GM23338 (cell line): ENCODE data around the gene RILPL1.

ENCODE experiments used
- CREB1 ChIP-seq: fragments of 250-450 bp; sonication (Bioruptor Pico); IDR thresholded peaks from 2 replicates; pipeline ENCODE4 v1.5.0; 2020; ENCODE audit warnings: low read depth, mild to moderate bottlenecking, moderate library complexity
- CTCF ChIP-seq, 2 experiments: fragments of 200-600 bp in 1 of 2; sonication (generic) in 1 of 2; conservative IDR thresholded peaks; 2 replicates each; pipeline versions ENCODE4 v1.5.1 to v1.6.1; 2016 to 2017; ENCODE audit warnings: antibody characterized with exemption in 2 of 2, low read depth in 2 of 2, mild to moderate bottlenecking in 2 of 2, moderate library complexity in 1 of 2
- ETS1 ChIP-seq: IDR thresholded peaks from 2 replicates; pipeline ENCODE4 v1.6.1; 2016; ENCODE audit warnings: antibody characterized with exemption
- EZH2 ChIP-seq: fragments of 200-600 bp; sonication (generic); IDR thresholded peaks from one replicate; pipeline ENCODE4 v1.8.0; 2017; ENCODE audit warnings: antibody characterized with exemption, mild to moderate bottlenecking, low read depth; ENCODE audit not compliant: unreplicated experiment
- EZH2phosphoT487 ChIP-seq: fragments of 200-600 bp; sonication (generic); IDR thresholded peaks from one replicate; pipeline ENCODE4 v1.8.1; 2018; ENCODE audit warnings: antibody characterized with exemption; ENCODE audit not compliant: unreplicated experiment
- JUNB ChIP-seq: IDR thresholded peaks from one replicate; pipeline ENCODE4 v1.6.1; 2016; ENCODE audit warnings: antibody characterized with exemption; ENCODE audit not compliant: unreplicated experiment
- NANOG ChIP-seq: IDR thresholded peaks from 2 replicates; pipeline ENCODE4 v1.6.1; 2016; ENCODE audit warnings: antibody characterized with exemption, borderline replicate concordance
- POLR2AphosphoS5 ChIP-seq: IDR thresholded peaks from 2 replicates; pipeline ENCODE4 v1.6.1; 2016; ENCODE audit warnings: antibody characterized with exemption, low read depth
- STAT1 ChIP-seq: IDR thresholded peaks from one replicate; pipeline ENCODE4 v1.6.1; 2016; ENCODE audit warnings: antibody characterized with exemption; ENCODE audit not compliant: unreplicated experiment
- ZNF114 ChIP-seq: fragments of 250-450 bp; sonication (Bioruptor Pico); IDR thresholded peaks from 2 replicates; pipeline ENCODE4 v1.5.0; 2020; ENCODE audit warnings: mild to moderate bottlenecking, moderate library complexity
- ZNF331 ChIP-seq: fragments of 250-450 bp; sonication (Bioruptor Pico); IDR thresholded peaks from 2 replicates; pipeline ENCODE4 v1.5.0; 2020; ENCODE audit warnings: low read depth, mild to moderate bottlenecking, moderate library complexity
- TF ChIP-seq, protein P1 (sequence below): IDR thresholded peaks from one replicate; pipeline ENCODE4 v1.6.1; 2018; ENCODE audit warnings: antibody characterized with exemption; ENCODE audit not compliant: unreplicated experiment

DNA sequence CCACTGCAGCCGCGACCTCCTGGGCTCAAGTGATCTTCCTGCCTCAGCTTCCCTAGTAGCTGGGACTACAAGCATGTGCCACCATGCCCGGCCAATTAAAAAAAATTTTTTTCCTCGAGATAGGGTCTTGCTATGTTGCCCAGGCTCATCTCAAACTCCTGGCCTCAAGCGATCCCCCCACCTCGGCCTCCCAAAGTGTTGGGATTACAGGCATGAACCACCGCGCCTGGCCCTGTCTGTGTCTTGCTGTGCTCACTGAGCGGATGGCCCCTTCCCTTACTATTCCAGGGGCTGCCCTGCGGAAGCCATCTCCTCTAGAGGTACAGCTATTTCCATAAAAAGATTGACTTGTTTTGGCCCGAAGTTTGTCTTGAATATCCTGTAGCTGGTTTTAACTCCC, 55.5 kb downstream of the RILPL1 start:
- TF ChIP-seq EZH2 = no peak
- TF ChIP-seq CTCF (conservative IDR thresholded peaks at IDR 0.05; ENCODE audit: low read depth in 2 of 2) = no peak
- TF ChIP-seq POLR2AphosphoS5 = no peak
- TF ChIP-seq, protein P1, sequence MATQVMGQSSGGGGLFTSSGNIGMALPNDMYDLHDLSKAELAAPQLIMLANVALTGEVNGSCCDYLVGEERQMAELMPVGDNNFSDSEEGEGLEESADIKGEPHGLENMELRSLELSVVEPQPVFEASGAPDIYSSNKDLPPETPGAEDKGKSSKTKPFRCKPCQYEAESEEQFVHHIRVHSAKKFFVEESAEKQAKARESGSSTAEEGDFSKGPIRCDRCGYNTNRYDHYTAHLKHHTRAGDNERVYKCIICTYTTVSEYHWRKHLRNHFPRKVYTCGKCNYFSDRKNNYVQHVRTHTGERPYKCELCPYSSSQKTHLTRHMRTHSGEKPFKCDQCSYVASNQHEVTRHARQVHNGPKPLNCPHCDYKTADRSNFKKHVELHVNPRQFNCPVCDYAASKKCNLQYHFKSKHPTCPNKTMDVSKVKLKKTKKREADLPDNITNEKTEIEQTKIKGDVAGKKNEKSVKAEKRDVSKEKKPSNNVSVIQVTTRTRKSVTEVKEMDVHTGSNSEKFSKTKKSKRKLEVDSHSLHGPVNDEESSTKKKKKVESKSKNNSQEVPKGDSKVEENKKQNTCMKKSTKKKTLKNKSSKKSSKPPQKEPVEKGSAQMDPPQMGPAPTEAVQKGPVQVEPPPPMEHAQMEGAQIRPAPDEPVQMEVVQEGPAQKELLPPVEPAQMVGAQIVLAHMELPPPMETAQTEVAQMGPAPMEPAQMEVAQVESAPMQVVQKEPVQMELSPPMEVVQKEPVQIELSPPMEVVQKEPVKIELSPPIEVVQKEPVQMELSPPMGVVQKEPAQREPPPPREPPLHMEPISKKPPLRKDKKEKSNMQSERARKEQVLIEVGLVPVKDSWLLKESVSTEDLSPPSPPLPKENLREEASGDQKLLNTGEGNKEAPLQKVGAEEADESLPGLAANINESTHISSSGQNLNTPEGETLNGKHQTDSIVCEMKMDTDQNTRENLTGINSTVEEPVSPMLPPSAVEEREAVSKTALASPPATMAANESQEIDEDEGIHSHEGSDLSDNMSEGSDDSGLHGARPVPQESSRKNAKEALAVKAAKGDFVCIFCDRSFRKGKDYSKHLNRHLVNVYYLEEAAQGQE = no peak
- no peak for TF ChIP-seq ZNF331 (CRISPR knock-in tag)
- TF ChIP-seq JUNB = no peak
- TF ChIP-seq CREB1 = no peak
- TF ChIP-seq NANOG = no peak
- TF ChIP-seq EZH2phosphoT487 = no peak
- no peak for TF ChIP-seq ZNF114 (CRISPR knock-in tag)
- TF ChIP-seq STAT1 = no peak
- TF ChIP-seq ETS1 = no peak
